GM18505 (cell line): Measurements from ENCODE around the gene IMP3.
"Not testable (repeated sequence)": the region's sequence is repeated elsewhere in the genome, so short reads cannot be mapped to it uniquely, and the experiment has no call there.

Source experiments
- ATAC-seq: cut with Tn5 transposase; IDR thresholded peaks from one replicate; pipeline ENCODE4 v1.9.1; 2021; ENCODE audit not compliant: unreplicated experiment
- POLR2A ChIP-seq: IDR thresholded peaks from 4 replicates; pipeline ENCODE4 v1.6.1; 2011; ENCODE audit warnings: borderline replicate concordance; ENCODE audit not compliant: insufficient read depth, insufficient read length; ENCODE audit errors: extremely low read depth

IMP3 gene

DNA sequence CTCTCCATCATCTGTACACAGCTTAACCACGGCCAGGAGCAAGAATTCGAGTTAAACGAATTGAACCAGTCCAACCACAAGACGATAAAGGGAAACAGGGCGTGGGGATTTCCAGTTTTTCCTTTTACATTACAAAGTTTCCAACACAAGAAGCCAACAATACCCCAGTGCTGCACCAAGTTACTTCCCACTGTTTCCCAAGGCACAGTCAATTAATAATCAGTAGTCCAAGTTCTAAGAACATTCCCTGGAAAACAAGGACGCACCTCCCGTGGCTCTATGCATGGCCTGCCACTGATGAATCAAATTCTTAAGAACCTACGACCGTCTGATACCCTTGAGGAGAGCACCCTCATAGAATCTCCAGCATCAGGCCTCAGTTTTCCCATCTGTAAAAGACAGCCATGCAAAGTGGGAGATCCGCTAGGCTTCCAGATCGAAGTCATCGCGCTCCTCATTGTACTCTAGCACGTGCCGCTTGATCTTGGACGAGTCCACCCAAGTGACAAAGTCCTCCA is 774 bp downstream of the IMP3 start:
- no peak for TF ChIP-seq POLR2A
- no peak for ATAC-seq

DNA sequence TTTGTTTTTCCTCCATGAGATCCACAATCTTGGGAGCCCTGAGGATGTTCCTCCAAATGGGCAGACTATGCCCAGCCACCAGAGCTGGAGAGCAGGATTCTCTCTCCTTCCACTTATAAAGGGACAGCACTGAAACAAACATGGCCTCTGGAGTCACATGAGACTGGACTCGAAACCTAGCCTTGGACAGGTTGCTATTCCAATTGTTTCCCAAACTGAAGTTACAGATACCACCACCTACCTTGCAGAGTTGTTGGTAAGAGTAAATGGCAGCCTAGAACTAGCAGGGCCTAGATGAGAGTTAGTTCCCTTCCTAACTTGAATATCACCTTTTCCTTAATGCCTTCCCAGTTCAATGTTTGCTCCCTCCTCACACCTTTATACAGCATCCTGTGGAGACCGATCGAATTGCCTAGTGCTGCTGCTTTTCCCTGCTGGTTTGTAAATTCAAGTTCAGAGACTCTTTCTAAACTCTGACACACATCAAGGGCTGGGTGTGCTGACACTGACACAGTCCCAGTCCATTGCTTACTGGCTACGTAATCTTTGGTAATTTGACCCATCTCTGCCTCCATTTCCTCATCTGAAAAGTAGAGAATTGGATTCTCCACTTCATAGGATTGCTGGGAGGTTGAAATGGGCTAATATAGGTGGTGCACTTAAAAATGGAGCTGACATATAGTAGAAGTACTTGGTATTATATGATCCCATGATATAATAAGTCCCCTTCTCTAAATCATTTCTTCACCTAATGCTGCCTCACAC is 2.6 kb downstream of the IMP3 start:
- TF ChIP-seq POLR2A = no peak
- ATAC-seq = no peak

DNA sequence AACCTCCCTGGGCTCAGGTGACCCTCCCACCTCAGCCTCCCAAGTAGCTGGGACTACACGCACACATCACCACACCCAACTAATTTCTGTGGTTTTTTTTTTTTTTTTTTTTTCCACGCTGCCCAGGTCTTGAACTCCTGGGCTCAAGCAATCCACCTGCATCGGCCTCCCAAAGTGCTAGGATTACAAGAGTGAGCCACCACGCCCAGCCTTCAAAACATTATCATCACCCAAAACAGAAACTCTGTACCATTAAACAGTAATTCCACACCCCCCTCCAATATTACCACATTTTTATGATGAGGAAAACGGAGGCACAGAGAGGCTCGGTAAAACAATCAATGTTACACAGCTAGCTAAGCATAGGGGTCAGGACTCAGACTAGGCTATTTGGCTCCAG is 4.0 kb downstream of the IMP3 start:
- no peak for ATAC-seq
- TF ChIP-seq POLR2A = no peak

DNA sequence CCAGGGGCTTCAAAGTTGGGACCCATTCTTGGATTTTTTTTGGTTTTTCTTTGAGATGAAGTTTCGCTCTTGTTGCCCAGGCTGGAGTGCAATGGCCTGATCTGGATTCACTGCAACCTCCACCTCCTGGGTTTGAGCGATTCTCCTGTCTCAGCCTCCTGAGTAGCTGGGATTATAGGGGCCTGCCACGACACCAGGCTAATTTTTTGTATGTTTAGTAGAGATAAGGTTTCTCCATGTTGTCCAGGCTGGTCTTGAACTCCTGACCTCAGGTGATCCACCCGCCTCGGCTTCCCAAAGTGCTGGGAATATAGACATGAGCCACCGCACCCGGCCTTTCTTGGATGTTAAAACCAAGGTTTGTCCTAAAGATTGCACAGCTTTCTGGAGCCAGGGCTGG is 6.1 kb downstream of the IMP3 start:
- ATAC-seq = not testable (repeated sequence)

DNA sequence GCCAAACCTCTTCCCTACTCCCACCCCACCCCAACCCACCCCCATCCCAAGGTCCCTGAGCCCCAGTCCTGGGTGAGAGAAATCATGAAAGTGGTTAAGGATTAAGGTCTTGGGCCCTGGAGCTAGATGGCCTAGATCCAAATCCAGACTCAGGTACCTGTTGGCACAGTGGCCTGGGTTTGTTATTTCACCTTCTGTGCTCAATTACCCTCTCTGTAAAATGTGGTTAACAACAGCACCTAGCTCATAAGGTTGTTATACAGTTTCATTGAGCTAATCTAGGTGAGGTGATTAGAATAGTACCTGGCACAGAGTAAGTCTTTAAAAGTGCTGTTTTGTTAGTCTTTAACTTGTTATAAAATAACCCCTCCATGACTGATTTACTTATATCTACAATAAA is 8.1 kb downstream of the IMP3 start:
- no peak for TF ChIP-seq POLR2A
- no peak for ATAC-seq

GRCh38 chr15:75625542-75626347 is 14.3 kb downstream of the IMP3 start, which contains the start of gene SNUPN:
TSS of gene SNUPN (minus strand) at chr15:75625725. CDS start at chr15:75621051, 4,674 bp downstream.
- TF ChIP-seq POLR2A = peak; percentile 82
- peak; percentile 65 for ATAC-seq

DNA sequence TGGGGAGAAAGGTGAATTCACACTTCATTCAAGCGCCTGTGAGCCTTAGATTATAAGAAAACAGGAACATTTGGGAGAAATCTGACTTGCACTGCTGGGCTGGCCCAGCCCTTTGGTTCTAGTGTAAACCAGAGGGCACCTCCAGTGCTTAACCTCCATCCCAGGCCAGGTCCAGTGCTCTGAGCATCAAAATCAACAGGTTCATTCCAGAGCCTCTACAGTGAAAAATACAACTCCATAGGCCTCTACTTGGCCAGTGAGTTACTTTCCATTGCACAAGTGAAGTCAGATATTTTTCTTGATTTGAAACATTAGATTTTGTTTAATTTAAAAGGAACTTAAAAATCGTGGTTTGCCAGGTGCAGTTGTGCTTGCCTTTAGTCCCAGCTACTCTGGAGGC is 17.5 kb downstream of the IMP3 start:
- ATAC-seq = no peak
- no peak for TF ChIP-seq POLR2A

DNA sequence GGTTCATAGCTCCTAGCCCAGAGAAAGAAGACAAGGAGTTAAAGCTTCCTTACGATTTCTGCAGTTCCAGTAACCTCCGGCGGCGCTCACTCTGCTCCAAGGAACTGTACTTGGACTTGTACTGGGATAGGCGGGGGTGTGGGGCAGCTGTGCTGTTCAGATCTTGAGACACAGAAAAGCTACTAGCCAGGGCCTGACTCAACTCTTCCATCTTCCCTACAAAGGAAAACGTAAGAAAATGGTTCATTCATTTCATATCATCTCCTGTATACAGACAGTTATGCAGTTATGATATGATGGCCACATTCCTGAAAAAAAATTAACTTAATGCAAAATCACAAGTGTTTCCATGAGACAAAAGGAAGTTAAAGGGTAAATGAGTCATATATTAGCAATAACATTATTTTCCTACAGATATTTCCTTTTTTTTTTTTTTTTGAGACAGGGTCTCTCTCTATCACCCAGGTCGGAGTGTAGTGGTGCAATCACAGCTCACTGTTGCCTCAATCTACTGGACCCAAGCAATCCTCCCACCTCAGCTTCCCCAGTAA is 19.1 kb downstream of the IMP3 start:
- TF ChIP-seq POLR2A = no peak
- no peak for ATAC-seq

- ATAC-seq = no peak
- no peak for TF ChIP-seq POLR2A
These were observed 19.8 kb downstream of the IMP3 start for GRCh38 chr15:75620058-75620820.

DNA sequence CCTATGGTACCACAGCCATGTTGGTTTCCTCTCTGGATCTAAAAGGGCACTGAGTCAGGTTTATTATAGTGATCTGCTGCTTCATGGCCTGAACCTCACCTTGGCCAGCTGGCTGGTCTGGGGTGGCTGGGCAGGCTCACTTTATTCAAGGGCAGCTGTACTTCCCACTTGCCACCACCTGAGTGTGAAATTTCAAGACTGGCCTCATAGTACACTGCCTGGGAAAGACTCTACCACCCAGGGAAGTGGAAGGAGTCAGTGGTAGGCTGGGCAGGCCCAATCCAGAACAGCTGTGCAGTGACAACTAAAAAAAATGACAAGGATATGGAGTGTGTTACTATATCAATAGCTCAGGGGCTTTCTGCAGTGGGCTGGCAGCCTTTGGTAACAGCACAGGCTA is 23.3 kb downstream of the IMP3 start:
- ATAC-seq = no peak
- TF ChIP-seq POLR2A = no peak

- TF ChIP-seq POLR2A = no peak
- ATAC-seq = no peak
These were observed 33.0 kb downstream of the IMP3 start for GRCh38 chr15:75606711-75607699.

GRCh38 chr15:75606026-75606425 is 34.0 kb downstream of the IMP3 start:
- ATAC-seq = no peak
- no peak for TF ChIP-seq POLR2A
